ENCODE results near the gene SRGAP1. TPM values are rescaled to one million over a fixed set of nuclear protein-coding genes. Genes with fewer than 3 reads are reported as not detected.
"Not testable (repeated sequence)": the region's sequence is repeated elsewhere in the genome, so short reads cannot be mapped to it uniquely, and the experiment has no call there.

Gene SRGAP1
- total RNA-seq, 1 donor from 2014 or later = 5.7 TPM

- Histone ChIP-seq H3K4me3 (ENCODE audit: low read length in 3 of 3) (no peak overlapping the region), H3K9me3 (ENCODE audit: control insufficient read depth in 3 of 3, low read length in 3 of 3) (no peaks in the 10 kb centered on the region), H3K9ac (ENCODE audit: low read depth in 1 of 3, low read length in 3 of 3) (no peak overlapping the region), H3K27ac (ENCODE audit: low read depth, low read length) (no peak overlapping the region), H3K27me3 (ENCODE audit: control insufficient read depth in 3 of 3, insufficient read depth in 3 of 3, low read length in 3 of 3) (no peaks in the 10 kb centered on the region), H3K4me1 (ENCODE audit: control insufficient read depth in 3 of 3, insufficient read depth in 3 of 3, low read length in 3 of 3) (no peaks in the 10 kb centered on the region), H3K36me3 (ENCODE audit: control insufficient read depth in 3 of 3, insufficient read depth in 3 of 3, low read length in 3 of 3) (no peaks in the 10 kb centered on the region)
Measured at GRCh38 chr12:63836046-63836445, 8.5 kb upstream of the SRGAP1 start.

GRCh38 chr12:63836936-63837335 is 7.6 kb upstream of the SRGAP1 start:
- no peaks in the 10 kb centered on the region for H3K9me3 ChIP-seq (ENCODE audit: control insufficient read depth in 3 of 3, low read length in 3 of 3)
- H3K27me3 ChIP-seq (ENCODE audit: control insufficient read depth in 3 of 3, insufficient read depth in 3 of 3, low read length in 3 of 3) = no peaks in the 10 kb centered on the region
- H3K4me1 ChIP-seq (ENCODE audit: control insufficient read depth in 3 of 3, insufficient read depth in 3 of 3, low read length in 3 of 3) = no peaks in the 10 kb centered on the region
- no peak overlapping the region for H3K9ac ChIP-seq (ENCODE audit: low read depth in 1 of 3, low read length in 3 of 3)
- H3K4me3 ChIP-seq (ENCODE audit: low read length in 3 of 3) = no peak overlapping the region
- H3K36me3 ChIP-seq (ENCODE audit: control insufficient read depth in 3 of 3, insufficient read depth in 3 of 3, low read length in 3 of 3) = no peaks in the 10 kb centered on the region
- H3K27ac ChIP-seq (ENCODE audit: low read depth, low read length) = no peak overlapping the region

GRCh38 chr12:63838411-63838810 is 6.1 kb upstream of the SRGAP1 start:
- Histone ChIP-seq H3K9ac (ENCODE audit: low read depth in 1 of 3, low read length in 3 of 3) (no peak overlapping the region), H3K4me3 (ENCODE audit: low read length in 3 of 3) (no peak overlapping the region), H3K27ac (ENCODE audit: low read depth, low read length) (no peak overlapping the region), H3K27me3 (ENCODE audit: control insufficient read depth in 3 of 3, insufficient read depth in 3 of 3, low read length in 3 of 3) (no peaks in the 10 kb centered on the region), H3K9me3 (ENCODE audit: control insufficient read depth in 3 of 3, low read length in 3 of 3) (no peaks in the 10 kb centered on the region), H3K4me1 (ENCODE audit: control insufficient read depth in 3 of 3, insufficient read depth in 3 of 3, low read length in 3 of 3) (peaks cover 0 to 4% (median 0%) of the 10 kb centered on the region in 3 donors), H3K36me3 (ENCODE audit: control insufficient read depth in 3 of 3, insufficient read depth in 3 of 3, low read length in 3 of 3) (no peaks in the 10 kb centered on the region)

- H3K27me3 ChIP-seq (ENCODE audit: control insufficient read depth in 3 of 3, insufficient read depth in 3 of 3, low read length in 3 of 3) = no peaks in the 10 kb centered on the region
Measured at GRCh38 chr12:63841011-63841410, 3.5 kb upstream of the SRGAP1 start.

DNA sequence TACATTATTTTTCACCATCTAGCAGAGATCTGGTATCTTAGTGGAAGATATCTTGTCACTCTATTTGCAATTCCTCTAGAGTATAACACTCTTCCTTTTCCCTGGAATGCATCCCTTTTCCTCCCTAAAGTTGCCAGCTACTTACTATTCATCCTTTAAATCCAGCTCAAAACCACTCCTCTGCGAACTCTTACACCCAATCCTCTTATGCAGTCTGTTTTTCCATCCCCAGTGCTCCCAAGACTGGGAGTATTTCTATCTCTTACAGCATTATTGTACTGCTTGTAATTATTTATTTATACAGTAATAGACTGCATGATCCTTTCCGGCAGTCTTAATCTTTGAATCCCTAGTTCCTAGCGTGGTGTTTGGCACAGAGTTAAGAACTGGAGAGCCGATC is 2.9 kb upstream of the SRGAP1 start:
- Histone ChIP-seq H3K9me3 (ENCODE audit: control insufficient read depth in 3 of 3, low read length in 3 of 3) (no peaks in the 10 kb centered on the region), H3K27ac (ENCODE audit: low read depth, low read length) (no peak overlapping the region), H3K9ac (ENCODE audit: low read depth in 1 of 3, low read length in 3 of 3) (no peak overlapping the region), H3K4me1 (ENCODE audit: control insufficient read depth in 3 of 3, insufficient read depth in 3 of 3, low read length in 3 of 3) (peaks cover 7 to 19% (median 13%) of the 10 kb centered on the region in 3 donors), H3K36me3 (ENCODE audit: control insufficient read depth in 3 of 3, insufficient read depth in 3 of 3, low read length in 3 of 3) (no peaks in the 10 kb centered on the region), H3K4me3 (ENCODE audit: low read length in 3 of 3) (no peak overlapping the region), H3K27me3 (ENCODE audit: control insufficient read depth in 3 of 3, insufficient read depth in 3 of 3, low read length in 3 of 3) (no peaks in the 10 kb centered on the region)

More at GRCh38 chr12:63841011-63841410, 3.5 kb upstream of the SRGAP1 start:
- no peak overlapping the region for H3K27ac ChIP-seq (ENCODE audit: low read depth, low read length)
- H3K4me1 ChIP-seq (ENCODE audit: control insufficient read depth in 3 of 3, insufficient read depth in 3 of 3, low read length in 3 of 3) = peaks cover 7 to 17% (median 13%) of the 10 kb centered on the region in 3 donors
- no peak overlapping the region for H3K9ac ChIP-seq (ENCODE audit: low read depth in 1 of 3, low read length in 3 of 3)
- no peaks in the 10 kb centered on the region for H3K36me3 ChIP-seq (ENCODE audit: control insufficient read depth in 3 of 3, insufficient read depth in 3 of 3, low read length in 3 of 3)
- no peaks in the 10 kb centered on the region for H3K9me3 ChIP-seq (ENCODE audit: control insufficient read depth in 3 of 3, low read length in 3 of 3)
- H3K4me3 ChIP-seq (ENCODE audit: low read length in 3 of 3) = no peak overlapping the region

DNA sequence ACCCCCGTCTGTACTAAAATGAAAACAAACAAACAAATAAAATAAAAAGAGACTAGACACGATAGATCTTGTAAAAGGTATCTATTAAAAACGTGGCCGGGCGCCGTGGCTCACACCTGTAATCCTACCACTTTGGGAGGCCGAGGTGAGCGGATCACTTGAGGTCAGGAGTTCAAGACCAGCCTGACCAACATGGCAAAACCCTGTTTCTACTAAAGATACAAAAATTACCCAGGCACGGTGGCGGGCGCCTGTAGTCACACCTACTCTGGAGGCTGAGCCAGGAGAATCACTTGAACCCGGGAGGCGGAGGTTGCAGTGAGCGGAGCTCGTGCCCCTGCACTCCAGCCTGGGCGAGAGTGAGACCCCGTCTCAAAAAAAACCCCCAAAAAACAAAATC is 1.8 kb upstream of the SRGAP1 start:
- not testable (repeated sequence) for H3K27me3 ChIP-seq (ENCODE audit: control insufficient read depth in 3 of 3, insufficient read depth in 3 of 3, low read length in 3 of 3); H3K4me3 ChIP-seq (ENCODE audit: low read length in 3 of 3); H3K9ac ChIP-seq (ENCODE audit: low read depth in 1 of 3, low read length in 3 of 3); H3K27ac ChIP-seq (ENCODE audit: low read depth, low read length); H3K36me3 ChIP-seq (ENCODE audit: control insufficient read depth in 3 of 3, insufficient read depth in 3 of 3, low read length in 3 of 3); H3K9me3 ChIP-seq (ENCODE audit: control insufficient read depth in 3 of 3, low read length in 3 of 3)
- peaks cover 7 to 23% (median 13%) of the 10 kb centered on the region in 3 donors for H3K4me1 ChIP-seq (ENCODE audit: control insufficient read depth in 3 of 3, insufficient read depth in 3 of 3, low read length in 3 of 3)

DNA sequence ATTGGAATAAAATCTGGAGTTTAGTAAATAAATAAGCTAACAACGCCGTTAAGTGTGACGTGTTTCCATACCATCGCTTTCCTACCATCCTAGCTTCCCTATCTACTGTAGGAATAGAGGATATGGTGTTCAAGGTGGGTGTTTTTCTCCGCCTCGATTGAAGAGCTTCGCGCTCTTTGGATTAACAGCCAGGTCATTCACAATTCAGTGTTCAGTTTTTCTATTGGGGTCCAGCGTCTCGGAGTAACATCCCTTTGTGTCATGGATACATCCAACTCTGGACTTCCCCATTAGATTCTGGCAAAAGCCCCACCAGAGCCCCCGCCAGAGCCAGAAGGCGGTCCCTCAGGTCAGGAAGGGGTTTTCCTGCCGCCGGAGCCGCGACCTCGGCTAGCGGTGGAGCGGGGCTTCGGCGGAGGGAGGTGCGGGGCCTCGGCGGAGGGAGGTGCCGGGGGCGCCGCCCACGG is 1.2 kb upstream of the SRGAP1 start:
- peaks cover 7 to 23% (median 13%) of the 10 kb centered on the region in 3 donors for H3K4me1 ChIP-seq (ENCODE audit: control insufficient read depth in 3 of 3, insufficient read depth in 3 of 3, low read length in 3 of 3)
- peak overlapping the region; percentile 13 to 86 (median 79) for H3K9ac ChIP-seq (ENCODE audit: low read depth in 1 of 3, low read length in 3 of 3)
- no peaks in the 10 kb centered on the region for H3K36me3 ChIP-seq (ENCODE audit: control insufficient read depth in 3 of 3, insufficient read depth in 3 of 3, low read length in 3 of 3)
- H3K9me3 ChIP-seq (ENCODE audit: control insufficient read depth in 3 of 3, low read length in 3 of 3) = no peaks in the 10 kb centered on the region
- peak overlapping the region; percentile 76 to 88 (median 87) for H3K4me3 ChIP-seq (ENCODE audit: low read length in 3 of 3)
- no peaks in the 10 kb centered on the region for H3K27me3 ChIP-seq (ENCODE audit: control insufficient read depth in 3 of 3, insufficient read depth in 3 of 3, low read length in 3 of 3)
- H3K27ac ChIP-seq (ENCODE audit: low read depth, low read length) = peak overlapping the region; percentile 68

GRCh38 chr12:63843721-63844390 is 644 bp upstream of the SRGAP1 start:
- H3K36me3 ChIP-seq (ENCODE audit: control insufficient read depth in 3 of 3, insufficient read depth in 3 of 3, low read length in 3 of 3) = no peaks in the 10 kb centered on the region
- peaks cover 7 to 23% (median 13%) of the 10 kb centered on the region in 3 donors for H3K4me1 ChIP-seq (ENCODE audit: control insufficient read depth in 3 of 3, insufficient read depth in 3 of 3, low read length in 3 of 3)
- H3K9me3 ChIP-seq (ENCODE audit: control insufficient read depth in 3 of 3, low read length in 3 of 3) = no peaks in the 10 kb centered on the region
- peak overlapping the region; percentile 68 for H3K27ac ChIP-seq (ENCODE audit: low read depth, low read length)
- no peaks in the 10 kb centered on the region for H3K27me3 ChIP-seq (ENCODE audit: control insufficient read depth in 3 of 3, insufficient read depth in 3 of 3, low read length in 3 of 3)
- H3K9ac ChIP-seq (ENCODE audit: low read depth in 1 of 3, low read length in 3 of 3) = peak overlapping the region; percentile 79 to 86 (median 81)
- peak overlapping the region; percentile 87 to 94 (median 88) for H3K4me3 ChIP-seq (ENCODE audit: low read length in 3 of 3)

DNA sequence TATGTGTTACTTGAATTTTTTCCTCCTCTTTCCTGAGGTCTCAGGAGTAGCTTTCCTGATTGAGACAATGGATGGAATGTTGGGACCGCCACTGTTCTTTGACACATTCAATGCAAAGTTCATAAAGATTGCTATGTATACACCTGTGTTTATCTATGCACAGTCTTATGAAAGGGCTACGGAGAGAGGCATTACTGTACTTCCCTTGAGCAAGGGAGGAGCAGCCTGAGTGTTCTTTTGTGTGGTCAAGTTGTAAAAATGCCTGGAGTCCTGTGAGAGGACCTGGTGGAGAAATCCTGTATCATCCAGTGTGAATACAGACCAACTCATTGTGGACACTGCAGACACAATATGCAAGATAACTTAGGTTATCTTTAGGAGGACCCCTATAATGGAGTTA is 1.2 kb downstream of the SRGAP1 start:
- Histone ChIP-seq H3K4me3 (ENCODE audit: low read length in 3 of 3) (peak overlapping the region in 1 of 3 donors; percentile 94), H3K4me1 (ENCODE audit: control insufficient read depth in 3 of 3, insufficient read depth in 3 of 3, low read length in 3 of 3) (peaks cover 7 to 23% (median 13%) of the 10 kb centered on the region in 3 donors), H3K9ac (ENCODE audit: low read depth in 1 of 3, low read length in 3 of 3) (no peak overlapping the region), H3K36me3 (ENCODE audit: control insufficient read depth in 3 of 3, insufficient read depth in 3 of 3, low read length in 3 of 3) (no peaks in the 10 kb centered on the region), H3K27me3 (ENCODE audit: control insufficient read depth in 3 of 3, insufficient read depth in 3 of 3, low read length in 3 of 3) (no peaks in the 10 kb centered on the region), H3K9me3 (ENCODE audit: control insufficient read depth in 3 of 3, low read length in 3 of 3) (no peaks in the 10 kb centered on the region), H3K27ac (ENCODE audit: low read depth, low read length) (no peak overlapping the region)

GRCh38 chr12:63846238-63846967 is 1.9 kb downstream of the SRGAP1 start:
- Histone ChIP-seq H3K9me3 (ENCODE audit: control insufficient read depth in 3 of 3, low read length in 3 of 3) (no peaks in the 10 kb centered on the region), H3K27me3 (ENCODE audit: control insufficient read depth in 3 of 3, insufficient read depth in 3 of 3, low read length in 3 of 3) (no peaks in the 10 kb centered on the region), H3K4me3 (ENCODE audit: low read length in 3 of 3) (peak overlapping the region in 2 of 3 donors; percentile 21 to 94), H3K27ac (ENCODE audit: low read depth, low read length) (no peak overlapping the region), H3K9ac (ENCODE audit: low read depth in 1 of 3, low read length in 3 of 3) (no peak overlapping the region), H3K4me1 (ENCODE audit: control insufficient read depth in 3 of 3, insufficient read depth in 3 of 3, low read length in 3 of 3) (peaks cover 7 to 23% (median 13%) of the 10 kb centered on the region in 3 donors), H3K36me3 (ENCODE audit: control insufficient read depth in 3 of 3, insufficient read depth in 3 of 3, low read length in 3 of 3) (no peaks in the 10 kb centered on the region)

Data from skeletal muscle tissue (tissue), 4 donors.